Measurements from ENCODE around the gene RERG.

DNA sequence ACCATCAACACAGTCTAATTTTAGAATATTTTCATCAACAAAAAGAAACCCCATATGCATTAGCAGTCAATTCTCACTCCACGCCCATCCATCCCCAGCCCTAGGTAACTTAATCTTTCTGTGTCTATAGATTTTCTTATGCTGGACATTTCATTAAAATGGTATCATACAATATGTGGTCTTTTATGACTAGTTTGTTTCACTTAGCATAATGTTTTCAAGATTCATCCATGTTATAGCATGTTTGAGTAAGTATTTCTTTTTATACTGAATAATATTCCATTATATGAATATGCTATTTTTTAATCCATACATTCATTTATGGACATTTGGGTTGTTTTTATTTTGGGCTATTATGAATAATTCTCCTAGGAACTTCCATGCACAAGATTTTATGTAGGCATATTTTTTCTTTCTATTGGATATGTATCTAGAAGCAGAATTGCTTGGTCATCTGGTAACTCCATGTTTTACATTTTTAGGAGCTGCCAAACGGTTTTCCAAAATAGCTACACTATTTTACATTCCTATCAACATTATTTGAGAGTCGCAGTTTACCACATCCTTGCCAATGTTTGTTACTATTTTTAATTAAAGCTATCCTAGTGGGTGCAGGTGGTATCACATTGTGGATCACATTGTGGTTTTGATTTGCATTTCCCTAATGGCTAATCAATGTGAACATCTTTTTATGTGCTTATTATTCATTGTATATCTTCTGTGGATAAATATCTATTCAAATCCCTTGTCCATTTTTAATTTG is 49.0 kb downstream of the RERG start:
- TF ChIP-seq CTCF (IDR thresholded peaks at IDR 0.05) (no peak), POLR2A (IDR thresholded peaks at IDR 0.05) (no peak)

Measured in uterus (tissue), 2 donors.